ENCODE data around the gene TRPC5OS.

The TRPC5OS gene

GRCh38 chrX:111875881-111876280, at the start of gene TRPC5OS:
Gene TRPC5OS (plus strand): TSS chrX:111876181. CDS start chrX:111901850, 25,669 bp downstream.
- DNase-seq = no peak

GRCh38 chrX:111829345-111829744, 46.6 kb upstream of the TRPC5OS start:
- no peak for DNase-seq

GRCh38 chrX:111830571-111830970, 45.4 kb upstream of the TRPC5OS start:
- DNase-seq = no peak

DNA sequence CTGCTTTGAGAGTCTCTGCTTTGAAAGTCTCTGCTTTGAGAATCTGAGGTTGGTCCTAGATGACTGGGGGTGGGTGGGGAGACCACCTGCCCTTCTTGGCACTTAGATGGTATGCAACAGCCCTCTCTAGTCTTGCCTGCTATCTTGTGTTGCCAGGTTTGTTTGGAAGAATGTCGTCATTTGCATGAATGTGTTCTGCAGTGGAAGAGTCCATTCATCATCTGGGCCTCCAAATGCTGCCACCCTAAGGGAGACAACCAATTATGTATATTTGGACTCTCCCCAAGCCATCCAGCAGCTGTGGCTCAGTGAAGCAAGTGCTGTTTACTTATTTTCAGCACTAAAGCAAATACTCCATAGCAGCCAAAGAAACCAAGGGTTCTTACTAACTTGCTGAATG, 44.6 kb upstream of the TRPC5OS start:
- no peak for DNase-seq

- no peak for DNase-seq
Measured at GRCh38 chrX:111837197-111837596, 38.8 kb upstream of the TRPC5OS start.

DNA sequence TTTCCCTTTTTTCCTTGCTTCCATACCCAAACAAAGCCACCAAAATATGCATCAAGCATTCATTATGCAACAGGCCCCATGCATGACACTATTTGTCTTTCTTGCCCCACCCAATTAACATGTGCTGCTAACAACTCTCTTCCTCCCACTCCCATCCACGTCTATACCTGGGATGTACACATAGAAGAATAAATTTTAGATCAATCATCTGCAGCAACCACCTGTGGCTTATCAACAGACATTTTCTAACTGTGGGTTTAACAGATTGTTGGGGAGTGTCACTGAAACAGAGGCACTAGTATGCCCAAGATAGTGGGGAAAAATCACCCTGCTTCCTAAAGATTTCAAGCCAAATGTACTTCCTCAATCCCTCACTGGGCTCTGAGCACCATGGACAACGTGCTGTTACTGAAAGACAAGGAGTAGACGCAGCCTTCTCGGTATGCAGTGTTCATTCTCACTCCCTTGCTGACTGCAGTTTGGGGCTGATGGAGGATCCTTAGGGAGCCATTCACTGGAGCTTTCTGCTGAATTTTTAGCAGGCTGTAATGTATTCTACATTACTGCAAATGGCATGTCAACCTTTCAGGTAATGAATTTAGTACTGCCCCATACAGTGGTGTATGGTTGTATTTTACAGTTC, 28.4 kb upstream of the TRPC5OS start:
- no peak for DNase-seq

- DNase-seq = no peak
Measured at GRCh38 chrX:111848541-111848940, 27.4 kb upstream of the TRPC5OS start.

DNA sequence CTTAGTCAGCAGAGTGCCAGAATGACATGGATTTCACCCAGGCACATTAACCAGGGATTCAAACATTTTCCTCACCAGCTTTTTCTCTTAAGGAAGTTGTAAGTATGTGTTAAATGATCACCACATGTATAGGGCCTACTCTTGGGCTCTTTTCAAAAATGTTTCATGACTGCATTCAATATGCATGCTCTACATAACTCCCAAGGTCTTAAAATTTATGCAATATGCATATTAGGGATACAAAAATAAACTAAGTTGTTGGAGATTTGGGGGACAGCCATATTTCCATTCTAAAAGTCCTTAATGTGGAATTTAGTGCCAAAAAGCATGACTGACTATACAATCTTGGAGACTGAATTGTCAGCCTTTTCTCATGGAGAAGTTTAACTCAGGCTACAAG, 25.0 kb upstream of the TRPC5OS start:
- no peak for DNase-seq

DNA sequence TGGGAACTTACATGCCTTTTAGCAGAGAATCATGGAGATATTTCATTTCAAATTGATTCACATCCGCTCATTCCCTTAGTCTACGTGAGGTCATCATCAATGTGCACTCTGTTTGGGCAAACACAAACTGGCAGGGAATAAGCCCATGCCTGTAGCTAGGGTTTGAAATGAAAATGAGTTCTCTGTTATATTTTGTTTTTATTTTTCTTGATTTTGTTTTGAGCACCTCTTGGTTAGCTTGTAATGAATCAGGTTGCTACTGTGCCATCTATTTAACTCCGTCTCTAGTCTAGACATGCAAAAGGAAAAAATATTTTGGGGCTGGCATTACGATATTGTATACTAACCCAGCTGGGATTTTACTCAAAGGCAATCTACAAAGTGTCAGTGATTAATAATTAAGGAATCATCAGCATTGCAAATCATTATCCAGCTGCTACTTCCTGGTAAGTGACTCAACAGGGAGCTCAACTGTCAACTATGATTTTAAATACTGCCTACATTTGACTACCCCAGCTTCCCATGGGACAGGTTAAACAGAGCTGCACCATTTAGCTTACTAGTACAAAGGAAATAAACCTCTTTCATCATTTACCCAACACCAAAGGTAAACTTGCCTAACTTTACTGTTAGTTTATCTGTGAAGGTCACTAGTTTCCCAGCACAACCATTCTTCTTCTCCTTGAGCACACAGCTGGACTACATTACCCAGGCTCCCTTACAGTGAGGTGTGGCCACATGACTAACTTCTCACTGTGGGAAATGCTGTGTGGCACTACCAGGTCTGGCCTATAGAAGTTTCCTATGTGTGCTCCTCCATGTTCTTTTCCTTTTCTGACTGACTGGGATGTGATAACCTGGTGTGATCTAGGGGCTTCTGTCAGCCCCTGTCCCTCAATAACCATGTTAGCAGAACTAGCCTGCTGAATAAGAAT, 21.2 kb upstream of the TRPC5OS start:
- DNase-seq = no peak

DNA sequence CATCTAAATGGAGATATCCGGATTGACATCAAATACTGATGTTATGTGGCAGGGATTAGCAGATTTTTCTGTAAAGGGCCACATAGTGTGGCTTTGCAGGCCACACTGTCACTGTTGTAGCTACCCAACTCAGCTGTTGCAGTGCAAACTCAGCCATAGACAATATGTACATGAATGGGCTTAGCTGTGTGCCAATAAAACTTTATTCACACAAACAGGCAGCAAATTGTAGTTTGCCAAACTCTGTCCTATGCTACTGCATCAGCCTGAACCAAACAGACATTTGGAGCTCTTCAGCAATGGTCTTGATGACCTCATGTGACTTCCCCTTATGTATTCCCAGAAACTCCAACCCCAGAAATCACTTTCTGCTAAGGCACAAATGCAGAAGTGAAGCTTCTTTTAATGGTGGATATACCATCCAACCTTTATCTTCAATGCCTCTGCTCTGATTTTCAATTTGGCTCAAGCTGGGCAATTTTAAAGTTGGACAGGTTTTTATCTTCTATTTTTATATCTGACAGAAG, 18.4 kb upstream of the TRPC5OS start:
- no peak for DNase-seq

DNA sequence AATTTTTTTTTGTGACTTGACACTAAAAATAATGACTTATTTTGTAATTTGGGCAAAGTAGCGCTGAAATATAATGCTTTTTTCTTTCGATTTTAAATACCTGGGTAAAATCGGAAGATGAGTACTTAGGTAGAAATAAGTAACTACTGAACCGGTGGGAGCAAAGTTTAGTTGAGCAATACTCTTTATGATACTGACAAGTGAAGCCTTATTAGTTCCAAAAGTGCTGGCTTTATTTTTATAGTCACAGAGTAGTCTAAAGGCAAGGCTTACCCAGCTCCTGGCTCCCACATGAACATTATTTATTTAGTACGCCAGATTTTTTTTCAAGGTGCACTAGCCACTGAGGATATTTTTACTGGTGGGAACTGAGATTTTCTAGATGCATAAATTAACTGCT, 14.4 kb upstream of the TRPC5OS start:
- no peak for DNase-seq

DNA sequence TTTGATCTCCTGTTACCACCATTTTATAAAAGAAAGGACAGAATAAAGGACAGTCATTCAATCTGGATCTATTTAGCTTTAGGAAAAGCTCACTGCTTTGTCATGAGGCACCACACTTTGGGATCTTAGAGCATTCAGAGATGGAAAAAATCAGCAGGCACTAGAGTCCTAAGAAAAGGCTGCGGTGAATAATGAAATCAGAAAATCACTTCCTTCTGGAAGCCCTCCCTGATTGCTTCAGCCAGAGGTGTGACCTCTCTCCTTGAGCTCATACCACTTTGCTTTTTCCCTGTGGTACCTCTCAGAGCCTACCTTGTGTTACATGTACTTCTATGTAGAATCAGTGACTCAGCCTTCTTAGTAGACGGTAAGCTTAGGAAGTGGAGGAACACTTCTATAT, 8.7 kb upstream of the TRPC5OS start:
- no peak for DNase-seq

DNA sequence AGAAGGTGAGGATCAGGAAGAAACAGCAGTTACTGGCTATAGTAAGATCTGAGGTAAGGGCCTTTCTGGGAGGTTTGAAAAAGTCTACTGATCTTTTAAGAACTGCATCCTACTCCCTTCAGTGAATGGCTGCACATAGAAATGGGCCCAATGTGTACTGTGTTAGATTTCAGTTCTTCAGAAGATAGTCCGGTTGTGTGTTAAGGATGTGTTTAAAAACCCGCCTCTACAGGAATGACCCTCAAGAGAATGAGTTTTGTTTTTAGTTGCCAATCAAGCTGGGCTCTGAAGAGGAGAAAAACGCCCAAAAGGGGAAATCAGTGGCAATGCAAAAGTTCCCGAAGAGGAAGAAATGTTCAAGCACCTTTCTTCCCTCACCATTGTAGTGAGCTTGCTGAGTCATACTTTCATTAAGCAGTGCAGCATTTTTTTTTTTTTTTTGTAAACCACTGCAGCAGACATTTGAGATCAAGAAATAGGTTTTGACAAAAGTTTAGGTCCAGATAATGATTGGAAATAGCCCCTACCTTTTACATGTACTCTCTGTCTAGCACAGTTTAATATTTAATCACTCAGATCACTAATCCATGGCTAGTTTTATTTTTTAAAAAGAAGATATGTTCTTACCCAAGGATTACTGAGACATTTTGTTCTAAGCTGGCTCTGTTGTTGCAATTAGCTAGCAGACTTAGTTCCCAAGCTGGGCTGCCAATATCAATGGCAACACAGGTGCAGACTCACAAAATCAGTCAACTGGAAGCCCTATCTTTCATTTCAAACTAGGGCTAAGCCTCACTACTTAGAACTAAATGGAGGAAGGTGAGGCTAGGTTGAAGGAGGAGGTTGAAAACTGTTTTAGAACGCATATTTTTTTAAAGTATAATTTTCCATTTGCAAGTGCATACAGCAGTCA, 7.0 kb upstream of the TRPC5OS start:
- no peak for DNase-seq

GRCh38 chrX:111869639-111870034, 6.3 kb upstream of the TRPC5OS start:
- no peak for DNase-seq

GRCh38 chrX:111874241-111874640, 1.7 kb upstream of the TRPC5OS start:
- no peak for DNase-seq

DNA sequence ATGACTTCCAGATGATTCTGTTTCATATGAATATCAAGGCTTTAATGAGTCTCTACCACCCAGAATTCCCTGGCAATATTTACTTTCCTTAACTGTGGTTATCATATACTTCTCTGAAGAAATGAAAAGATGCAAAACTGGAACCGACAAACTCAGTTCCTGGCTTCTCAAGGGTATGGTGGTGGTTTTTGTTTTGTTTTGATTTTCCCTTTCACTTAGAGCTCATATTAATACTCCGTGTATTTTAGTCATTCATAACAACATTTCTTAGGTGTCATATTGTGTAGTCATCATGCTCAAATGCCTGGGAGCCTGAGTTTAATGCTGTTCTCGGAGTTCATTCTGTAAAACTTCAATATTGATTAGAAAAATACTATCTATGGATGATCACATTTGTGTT, 665 bp downstream of the TRPC5OS start:
- no peak for DNase-seq

DNA sequence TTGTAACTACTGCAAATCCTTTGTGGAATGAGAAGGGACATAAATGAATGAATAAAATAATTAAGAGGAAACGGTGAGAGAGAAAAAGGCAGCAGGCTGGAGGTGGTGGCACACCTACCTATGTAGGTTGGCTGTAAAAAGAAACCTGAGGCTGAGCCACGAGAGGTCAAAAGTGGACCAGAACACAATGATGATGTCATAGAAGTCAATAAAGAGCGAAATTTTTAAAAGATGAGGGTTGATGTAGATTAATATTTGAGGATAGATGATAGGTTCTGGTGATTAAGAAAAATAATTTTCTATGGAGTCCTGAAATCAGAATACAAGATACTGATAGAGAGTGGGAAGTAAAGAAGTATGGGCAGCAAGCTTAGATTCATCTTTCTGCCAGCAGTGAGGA, 1.7 kb downstream of the TRPC5OS start:
- no peak for DNase-seq

GRCh38 chrX:111880735-111881134, 4.8 kb downstream of the TRPC5OS start:
- DNase-seq = no peak

GRCh38 chrX:111881715-111882114, 5.7 kb downstream of the TRPC5OS start:
- no peak for DNase-seq

GRCh38 chrX:111886678-111887077, 10.7 kb downstream of the TRPC5OS start:
- DNase-seq = no peak

- DNase-seq = no peak
Measured at GRCh38 chrX:111888600-111888999, 12.6 kb downstream of the TRPC5OS start.

DNA sequence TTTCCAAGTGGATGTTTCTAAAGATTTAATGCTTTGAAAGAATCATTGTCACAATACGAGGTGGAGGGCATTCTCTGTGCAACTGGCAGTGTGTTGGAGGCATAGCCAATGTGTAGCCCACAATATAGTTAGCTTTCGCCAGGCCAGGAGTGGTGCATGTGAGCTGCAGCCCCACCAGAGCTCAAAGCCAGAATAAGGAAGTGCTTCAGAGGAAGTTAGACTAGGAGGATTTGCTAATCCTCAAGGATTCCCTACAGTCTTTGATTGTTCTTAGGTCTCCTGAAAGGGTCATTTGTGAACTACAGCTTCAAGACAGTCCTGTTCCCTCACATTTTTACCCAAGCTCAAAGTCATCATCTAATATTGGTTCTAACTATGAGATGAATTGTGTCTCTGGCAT, 16.4 kb downstream of the TRPC5OS start:
- DNase-seq = no peak

DNA sequence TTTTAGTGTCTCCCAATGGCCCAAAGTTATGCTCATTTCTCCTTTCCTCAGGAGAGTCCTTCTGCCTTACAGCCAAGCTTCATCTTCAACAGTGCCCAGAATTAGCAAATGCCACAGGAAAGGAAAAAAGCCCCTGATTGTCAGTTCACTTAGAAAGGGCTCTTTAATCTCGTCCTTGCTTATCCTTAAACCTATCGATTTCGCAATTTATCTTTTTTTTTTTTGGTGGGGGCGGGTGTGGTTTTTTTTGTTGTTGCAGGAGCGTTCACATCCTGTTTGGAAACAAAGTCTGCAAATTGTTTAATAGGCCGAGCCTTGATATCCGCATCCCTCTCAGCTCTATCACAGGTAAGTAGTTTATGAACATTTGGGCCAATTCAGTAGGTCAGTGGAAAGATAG, 20.2 kb downstream of the TRPC5OS start:
- DNase-seq = no peak
